T-helper 1 cell treated with Interleukin-12 subunit alpha and Interleukin-12 subunit beta and Interleukin-4 antibody, amounts not matched to agents 30 μg/mL and 1 μg/mL, for 36 hours (primary cell): ENCODE data around the gene STAC2.
A peak's percentile ranks its signal among the peaks of the same experiment; 100 is the strongest.
"Not testable (repeated sequence)": the region's sequence is repeated elsewhere in the genome, so short reads cannot be mapped to it uniquely, and the experiment has no call there.

ENCODE experiments used
- H3K27ac Mint-ChIP-seq: one replicate; pipeline ENCODE4 v1.8.0; 2021; ENCODE audit warnings: mild to moderate bottlenecking, mixed read lengths
- H3K27me3 Mint-ChIP-seq: one replicate; pipeline ENCODE4 v1.8.0; 2021; ENCODE audit warnings: low read depth, mixed read lengths
- H3K36me3 Mint-ChIP-seq: one replicate; pipeline ENCODE4 v1.8.0; 2021; ENCODE audit warnings: low read depth, mixed read lengths
- H3K4me1 Mint-ChIP-seq: one replicate; pipeline ENCODE4 v1.8.0; 2021; ENCODE audit warnings: low read depth, mixed read lengths
- H3K4me3 Mint-ChIP-seq: one replicate; pipeline ENCODE4 v1.8.0; 2021; ENCODE audit warnings: mild to moderate bottlenecking, moderate library complexity, mixed read lengths
- H3K9me3 Mint-ChIP-seq: one replicate; pipeline ENCODE4 v1.8.0; 2021; ENCODE audit warnings: mixed read lengths

The STAC2 gene, protein sequence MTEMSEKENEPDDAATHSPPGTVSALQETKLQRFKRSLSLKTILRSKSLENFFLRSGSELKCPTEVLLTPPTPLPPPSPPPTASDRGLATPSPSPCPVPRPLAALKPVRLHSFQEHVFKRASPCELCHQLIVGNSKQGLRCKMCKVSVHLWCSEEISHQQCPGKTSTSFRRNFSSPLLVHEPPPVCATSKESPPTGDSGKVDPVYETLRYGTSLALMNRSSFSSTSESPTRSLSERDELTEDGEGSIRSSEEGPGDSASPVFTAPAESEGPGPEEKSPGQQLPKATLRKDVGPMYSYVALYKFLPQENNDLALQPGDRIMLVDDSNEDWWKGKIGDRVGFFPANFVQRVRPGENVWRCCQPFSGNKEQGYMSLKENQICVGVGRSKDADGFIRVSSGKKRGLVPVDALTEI

DNA sequence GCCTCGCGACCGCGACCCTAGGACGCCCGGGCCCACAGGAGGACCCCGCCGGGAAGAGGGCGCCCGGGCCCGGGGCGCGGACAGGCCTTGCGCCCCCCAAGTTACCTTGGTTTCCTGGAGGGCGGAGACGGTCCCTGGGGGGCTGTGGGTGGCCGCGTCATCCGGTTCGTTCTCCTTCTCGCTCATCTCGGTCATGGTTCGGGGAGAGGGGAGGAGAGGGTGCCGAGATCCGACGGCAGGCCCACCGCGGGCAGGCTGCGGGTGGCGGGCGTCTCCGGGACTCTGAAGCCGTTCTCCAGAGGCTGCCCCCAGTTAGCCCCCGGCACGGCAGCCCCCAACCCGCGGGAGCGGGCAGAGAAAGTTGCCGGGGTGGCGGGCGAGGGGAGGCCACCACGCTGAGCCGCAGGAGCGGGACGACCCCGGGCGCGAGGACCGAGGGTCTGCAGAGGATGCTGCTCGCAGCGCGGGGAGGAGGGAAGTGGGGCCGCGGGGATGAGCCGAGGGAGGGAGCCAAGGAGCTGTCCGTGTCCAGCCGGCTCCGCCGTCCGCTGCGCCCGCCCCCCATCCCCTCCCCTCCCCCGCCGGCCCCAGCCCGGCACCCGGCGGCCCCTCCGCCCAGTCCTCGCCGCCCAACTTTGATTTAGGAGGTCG lies at the start of gene STAC2:
Gene STAC2, minus strand, starts transcription at position 638 of the 651 bp plus-strand sequence. Its CDS starts 443 bp downstream, at position 195.
- Mint-ChIP-seq H3K27ac (no peak within 1 kb of the TSS), H3K27me3 (peaks cover 61% of the 10 kb centered on the region), H3K36me3 (no peaks in the 10 kb centered on the region), H3K9me3 (no peaks in the 10 kb centered on the region), H3K4me1 (peaks cover 4% of the 10 kb centered on the region), H3K4me3 (peak within 1 kb of the TSS; percentile 61)

DNA sequence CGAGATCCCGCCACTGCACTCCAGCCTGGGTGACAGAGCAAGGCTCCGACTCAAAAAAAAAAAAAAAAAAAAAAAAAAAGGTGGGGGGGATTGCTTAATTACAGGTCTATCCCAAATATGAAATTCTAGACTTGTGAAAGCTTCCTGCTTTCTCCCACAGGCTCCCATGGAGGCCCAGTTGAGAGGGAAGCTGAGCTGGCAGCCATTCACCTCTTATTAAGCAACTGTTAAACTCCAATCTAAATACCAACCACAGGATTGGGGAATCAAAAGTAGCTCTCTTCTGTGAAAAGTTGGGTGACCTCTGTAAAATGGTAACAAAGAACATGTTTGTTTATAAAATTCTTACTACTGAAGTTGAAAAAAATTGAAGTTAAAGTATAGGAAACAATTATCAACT lies 45.8 kb upstream of the STAC2 start:
- H3K27me3 Mint-ChIP-seq: no peaks in the 10 kb centered on the region
- no peaks in the 10 kb centered on the region for H3K9me3 Mint-ChIP-seq
- no peak overlapping the region for H3K4me3 Mint-ChIP-seq
- no peak overlapping the region for H3K27ac Mint-ChIP-seq
- no peaks in the 10 kb centered on the region for H3K4me1 Mint-ChIP-seq
- peaks cover 10% of the 10 kb centered on the region for H3K36me3 Mint-ChIP-seq

DNA sequence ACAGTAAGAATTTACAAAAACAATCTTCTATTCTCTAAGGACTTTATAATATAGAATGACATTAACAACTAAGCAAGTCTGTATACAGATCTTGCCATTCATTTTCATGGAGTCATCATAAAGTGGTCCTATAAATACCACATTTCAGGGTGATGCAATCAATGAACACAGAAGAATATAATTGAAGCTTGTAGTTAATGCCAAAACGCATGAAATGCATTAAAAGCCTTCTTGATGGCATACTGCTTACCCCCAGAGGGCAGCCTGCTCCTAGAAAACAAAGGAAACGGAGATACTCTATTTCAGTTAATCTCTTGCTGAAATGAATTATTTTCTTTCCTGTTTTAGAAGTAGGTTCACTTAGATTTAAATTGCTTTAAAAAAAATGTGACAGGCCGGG lies 45.2 kb upstream of the STAC2 start:
- H3K4me3 Mint-ChIP-seq: no peak overlapping the region
- H3K27me3 Mint-ChIP-seq: no peaks in the 10 kb centered on the region
- no peaks in the 10 kb centered on the region for H3K9me3 Mint-ChIP-seq
- H3K27ac Mint-ChIP-seq: no peak overlapping the region
- no peaks in the 10 kb centered on the region for H3K4me1 Mint-ChIP-seq
- H3K36me3 Mint-ChIP-seq: peaks cover 10% of the 10 kb centered on the region

DNA sequence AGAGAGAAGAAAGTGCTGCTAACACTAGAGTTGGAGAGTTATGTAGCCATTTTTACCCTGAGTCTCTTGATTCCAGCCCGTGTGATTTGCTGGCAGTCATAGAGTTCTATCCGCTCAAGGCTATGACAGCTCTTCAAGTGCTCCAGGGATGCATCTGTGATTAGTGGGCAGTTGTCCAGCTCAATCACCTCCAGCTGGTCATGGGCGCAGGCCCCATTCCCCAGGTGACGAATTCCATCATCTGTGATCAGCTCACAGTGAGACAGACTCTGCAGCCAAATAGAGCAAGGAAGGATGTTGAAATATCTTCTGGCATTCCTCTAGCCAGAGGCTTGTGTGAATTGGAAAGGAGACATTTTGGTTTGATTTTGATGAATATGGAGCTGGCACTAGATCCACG lies 38.4 kb upstream of the STAC2 start:
- no peaks in the 10 kb centered on the region for H3K4me1 Mint-ChIP-seq
- H3K27ac Mint-ChIP-seq: no peak overlapping the region
- H3K27me3 Mint-ChIP-seq: no peaks in the 10 kb centered on the region
- H3K4me3 Mint-ChIP-seq: no peak overlapping the region
- H3K36me3 Mint-ChIP-seq: peaks cover 27% of the 10 kb centered on the region
- no peaks in the 10 kb centered on the region for H3K9me3 Mint-ChIP-seq

DNA sequence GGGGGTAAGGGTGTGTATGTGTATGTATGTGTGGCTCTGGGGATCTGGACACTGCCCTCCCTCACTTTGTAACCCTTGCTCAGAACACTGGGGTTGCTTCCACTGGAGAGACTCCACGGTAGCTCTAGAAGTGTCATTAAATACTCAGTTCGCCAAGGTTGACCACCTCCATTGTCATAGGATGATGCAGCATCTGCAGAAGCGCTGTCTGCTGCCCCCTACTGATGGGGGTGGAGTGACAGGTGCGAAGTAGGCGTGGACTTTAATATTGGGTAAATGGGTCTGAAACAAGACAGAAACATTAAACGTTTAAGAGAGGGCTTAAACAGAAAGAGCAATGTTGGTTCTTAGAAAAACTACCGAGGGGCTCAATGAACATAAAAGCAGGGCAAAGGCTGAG lies 35.5 kb upstream of the STAC2 start:
- no peak overlapping the region for H3K4me3 Mint-ChIP-seq
- no peak overlapping the region for H3K27ac Mint-ChIP-seq
- no peaks in the 10 kb centered on the region for H3K4me1 Mint-ChIP-seq

DNA sequence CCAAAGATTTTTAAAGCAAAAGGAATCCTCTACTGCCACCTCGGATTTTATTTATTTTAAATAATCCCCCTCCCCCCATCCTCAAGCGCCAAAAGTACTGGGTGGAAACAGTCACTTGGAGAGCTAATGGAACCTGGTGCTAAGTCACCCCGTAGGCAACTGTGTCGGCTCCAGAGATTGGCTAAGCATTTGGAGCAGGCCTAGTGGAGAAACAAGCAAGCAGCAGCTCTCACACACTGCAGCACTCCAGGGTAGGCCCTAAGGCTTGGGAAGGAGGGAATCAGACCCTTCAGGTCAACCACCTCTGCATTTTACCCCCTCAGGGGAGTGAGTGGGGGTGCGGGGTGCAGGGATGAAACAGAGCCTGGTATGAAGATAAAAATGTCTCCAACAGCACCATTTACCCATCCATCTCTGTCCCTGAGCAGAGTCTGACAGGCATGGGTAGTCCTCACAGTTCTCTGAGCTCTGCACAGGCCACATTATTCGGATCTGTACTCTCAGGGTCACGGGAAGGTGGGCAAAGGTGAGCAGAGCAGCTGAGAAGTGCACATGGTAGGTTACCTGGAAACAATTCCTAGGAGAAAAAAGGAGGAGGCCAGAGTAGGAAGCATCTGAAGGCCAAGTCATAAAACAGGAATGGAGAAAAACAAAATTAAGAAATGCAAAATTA lies 27.2 kb upstream of the STAC2 start:
- no peaks in the 10 kb centered on the region for H3K9me3 Mint-ChIP-seq
- H3K4me1 Mint-ChIP-seq: no peaks in the 10 kb centered on the region
- H3K4me3 Mint-ChIP-seq: no peak overlapping the region
- no peaks in the 10 kb centered on the region for H3K27me3 Mint-ChIP-seq
- H3K27ac Mint-ChIP-seq: no peak overlapping the region
- H3K36me3 Mint-ChIP-seq: peaks cover 7% of the 10 kb centered on the region

More for the DNA sequence above, 35.5 kb upstream of the STAC2 start:
- H3K9me3 Mint-ChIP-seq: no peaks in the 10 kb centered on the region
- H3K36me3 Mint-ChIP-seq: peaks cover 31% of the 10 kb centered on the region
- no peaks in the 10 kb centered on the region for H3K27me3 Mint-ChIP-seq

DNA sequence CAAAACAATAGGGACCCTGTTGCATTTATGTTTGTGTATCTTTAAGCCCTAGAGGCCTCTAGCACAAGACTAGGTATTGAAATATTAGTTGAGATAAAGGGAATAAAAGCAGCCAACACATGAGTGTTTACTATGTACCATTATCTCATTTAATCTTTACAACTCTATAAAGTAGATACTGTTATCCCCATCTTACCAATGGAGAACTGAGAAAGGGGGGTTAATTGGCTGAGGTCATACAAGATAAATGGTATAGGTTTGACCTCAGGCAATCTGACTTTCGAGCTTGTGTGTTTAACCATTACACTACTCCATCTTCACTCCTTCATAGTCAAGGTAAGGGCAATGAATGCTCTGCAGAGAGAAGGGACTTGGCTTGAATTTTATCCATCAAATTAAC lies 26.3 kb upstream of the STAC2 start:
- Mint-ChIP-seq H3K27ac (no peak overlapping the region), H3K27me3 (no peaks in the 10 kb centered on the region)

DNA sequence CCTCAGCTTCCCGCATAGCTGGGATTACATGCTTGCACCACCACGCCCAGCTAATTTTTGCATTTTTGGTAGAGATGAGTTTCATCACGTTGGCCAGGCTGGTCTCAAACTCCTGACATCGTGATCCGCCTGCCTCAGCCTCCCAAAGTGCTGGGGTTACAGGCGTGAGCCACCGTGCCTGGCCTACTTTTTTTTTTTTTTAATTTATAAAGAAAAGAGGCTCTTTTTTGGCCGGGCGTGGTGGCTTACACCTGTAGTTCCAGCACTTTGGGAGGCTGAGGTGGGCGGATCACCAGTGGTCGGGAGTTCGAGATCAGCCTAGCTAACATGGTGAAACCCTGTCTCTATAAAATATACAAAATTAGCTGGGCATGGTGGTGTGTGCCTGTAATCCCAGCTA lies 24.3 kb upstream of the STAC2 start:
- H3K9me3 Mint-ChIP-seq, H3K36me3 Mint-ChIP-seq, H3K27me3 Mint-ChIP-seq, H3K4me1 Mint-ChIP-seq, H3K27ac Mint-ChIP-seq, H3K4me3 Mint-ChIP-seq: not testable (repeated sequence)

More for the DNA sequence above, 26.3 kb upstream of the STAC2 start:
- Mint-ChIP-seq H3K4me3 (no peak overlapping the region), H3K9me3 (no peaks in the 10 kb centered on the region), H3K4me1 (no peaks in the 10 kb centered on the region), H3K36me3 (peaks cover 1% of the 10 kb centered on the region)

DNA sequence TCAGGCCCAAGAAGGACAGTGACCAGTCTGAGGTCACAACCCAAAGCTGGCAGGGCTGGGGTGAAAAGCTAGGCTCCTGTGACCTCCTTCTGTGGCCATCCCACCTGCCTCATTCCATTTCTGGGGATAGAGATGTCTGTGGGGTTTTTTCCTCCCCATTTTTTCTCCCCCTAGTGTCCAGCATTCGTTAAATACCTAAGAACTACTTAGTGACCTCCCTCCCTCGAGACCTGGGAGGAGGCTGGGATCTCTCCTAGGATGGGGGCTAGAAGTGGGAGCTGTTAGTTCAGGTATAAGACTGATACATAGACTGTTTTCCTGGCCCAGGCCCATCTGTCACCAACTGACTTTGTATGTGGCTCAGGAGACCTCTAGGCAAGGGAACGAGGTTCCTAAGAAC lies 20.5 kb upstream of the STAC2 start:
- peaks cover 4% of the 10 kb centered on the region for H3K4me1 Mint-ChIP-seq
- H3K27ac Mint-ChIP-seq: no peak overlapping the region
- H3K4me3 Mint-ChIP-seq: no peak overlapping the region
- H3K36me3 Mint-ChIP-seq: no peaks in the 10 kb centered on the region
- no peaks in the 10 kb centered on the region for H3K9me3 Mint-ChIP-seq
- no peaks in the 10 kb centered on the region for H3K27me3 Mint-ChIP-seq

DNA sequence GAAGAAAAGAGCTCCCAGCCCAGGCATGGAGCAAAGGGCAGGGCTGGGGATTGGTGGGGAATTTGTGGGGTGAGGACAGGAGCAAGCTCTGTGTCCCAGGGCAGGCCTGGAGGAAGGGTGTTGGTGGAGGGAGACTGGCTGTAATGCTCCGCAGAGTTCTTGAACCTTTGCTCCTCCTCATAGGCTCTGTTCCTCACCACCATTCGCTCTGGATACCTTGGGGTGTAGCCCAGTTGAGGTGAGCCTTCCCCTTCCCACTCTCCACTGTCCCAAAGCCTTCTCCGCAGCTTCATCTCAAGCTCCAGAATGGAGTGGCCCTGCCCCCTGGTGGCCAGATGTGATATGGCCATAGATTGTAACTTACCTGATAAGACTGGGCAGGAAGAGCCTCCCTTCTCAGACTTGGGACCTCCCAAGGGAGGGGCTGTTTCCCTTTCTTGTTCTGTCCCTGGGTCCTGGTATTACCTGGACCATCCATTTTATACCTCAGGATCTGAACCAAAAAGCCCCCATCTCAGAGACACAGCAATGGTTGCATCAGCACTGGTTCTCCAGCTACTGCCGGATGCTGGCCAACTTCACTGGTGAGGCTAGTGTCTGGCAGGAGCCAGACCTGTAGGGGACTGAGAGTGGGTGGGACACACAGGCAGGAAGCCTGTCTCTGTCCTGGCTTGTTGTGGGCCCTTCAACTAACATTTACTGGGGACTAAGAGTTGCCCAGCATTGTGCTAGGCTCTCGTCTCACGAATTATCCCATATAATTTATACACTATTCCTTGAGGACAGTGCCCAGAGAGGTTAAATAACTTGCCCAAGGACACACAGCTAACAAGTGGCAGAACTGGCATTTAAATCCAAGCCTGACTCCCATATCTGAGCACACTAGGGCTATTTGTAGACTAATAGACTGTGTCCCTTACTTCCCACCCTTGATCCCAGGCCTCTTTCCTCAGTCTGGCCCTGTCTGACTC lies 19.1 kb upstream of the STAC2 start:
- Mint-ChIP-seq H3K4me3 (no peak overlapping the region), H3K36me3 (no peaks in the 10 kb centered on the region), H3K27me3 (no peaks in the 10 kb centered on the region), H3K9me3 (no peaks in the 10 kb centered on the region), H3K27ac (no peak overlapping the region), H3K4me1 (peaks cover 5% of the 10 kb centered on the region)

DNA sequence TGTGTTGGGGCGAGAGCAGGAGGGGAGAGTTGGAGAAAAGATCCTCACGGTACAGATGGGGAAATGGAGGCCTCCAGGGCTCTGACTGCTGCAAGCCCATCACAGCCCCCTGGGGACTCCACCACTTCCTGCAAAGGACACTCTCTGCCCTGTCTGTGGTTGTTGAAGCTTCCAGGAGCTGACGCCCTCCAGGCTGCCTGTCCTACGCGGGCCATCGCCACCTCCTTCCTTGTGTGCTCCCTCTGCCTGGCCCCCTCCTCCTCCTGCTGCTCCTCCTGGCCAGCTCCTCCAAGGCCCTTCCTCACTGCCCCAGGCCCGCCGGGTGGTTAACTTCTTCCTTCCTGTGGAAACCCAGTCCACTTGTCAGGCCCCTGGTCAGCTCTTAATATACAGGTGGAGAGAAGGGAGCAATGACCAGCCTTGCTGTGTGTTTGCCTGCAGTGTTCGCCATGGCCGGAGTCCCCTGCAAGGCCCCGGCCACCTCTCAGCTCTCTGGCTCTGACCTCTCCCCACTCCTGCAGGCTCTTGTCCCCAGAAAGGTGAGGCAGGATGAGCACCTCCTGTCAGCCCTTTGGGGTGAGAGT lies 18.4 kb upstream of the STAC2 start:
- Mint-ChIP-seq H3K27ac (no peak overlapping the region), H3K4me3 (no peak overlapping the region), H3K4me1 (peaks cover 5% of the 10 kb centered on the region), H3K9me3 (no peaks in the 10 kb centered on the region), H3K27me3 (peaks cover 6% of the 10 kb centered on the region), H3K36me3 (no peaks in the 10 kb centered on the region)

DNA sequence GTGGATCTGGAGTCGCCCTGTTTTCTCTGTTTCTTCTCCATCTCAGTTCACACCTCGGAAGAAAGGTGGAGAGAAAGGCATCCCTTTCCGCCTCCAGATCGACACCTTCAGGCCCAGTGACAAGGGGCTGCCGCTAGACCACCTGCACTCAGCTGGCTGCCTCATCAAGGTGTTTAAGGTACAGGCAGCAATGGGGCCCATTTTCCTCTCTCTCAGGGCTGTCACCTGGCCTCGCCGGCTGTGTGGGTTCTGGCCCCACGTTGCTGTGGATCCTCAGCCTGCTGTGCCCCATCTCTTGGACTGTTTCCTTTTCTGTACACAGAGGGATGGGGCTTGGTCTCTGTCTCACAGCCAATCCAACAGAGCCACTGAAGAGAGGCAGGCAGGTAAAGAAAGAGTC lies 17.4 kb upstream of the STAC2 start:
- no peak overlapping the region for H3K4me3 Mint-ChIP-seq
- no peaks in the 10 kb centered on the region for H3K36me3 Mint-ChIP-seq
- H3K27ac Mint-ChIP-seq: no peak overlapping the region
- H3K4me1 Mint-ChIP-seq: peaks cover 7% of the 10 kb centered on the region
- peaks cover 6% of the 10 kb centered on the region for H3K27me3 Mint-ChIP-seq
- no peaks in the 10 kb centered on the region for H3K9me3 Mint-ChIP-seq

DNA sequence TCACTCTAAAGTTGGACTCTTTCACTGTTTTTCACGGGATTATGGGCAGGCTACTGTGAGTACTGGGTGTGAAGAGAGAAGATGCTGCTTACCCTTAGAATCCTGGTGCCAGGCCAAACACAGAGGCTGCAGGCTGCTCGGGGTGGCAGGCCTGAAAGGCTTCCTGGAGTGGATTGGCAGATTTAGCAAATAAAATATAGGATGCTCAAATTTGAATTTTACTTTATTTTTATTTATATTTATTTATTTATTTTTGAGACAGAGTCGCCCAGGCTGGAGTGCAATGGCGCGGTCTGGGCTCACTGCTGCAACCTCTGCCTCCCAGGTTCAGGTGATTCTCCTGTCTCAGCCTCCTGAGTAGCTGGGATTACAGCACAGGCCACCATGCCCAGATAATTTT lies 14.9 kb upstream of the STAC2 start:
- H3K4me3 Mint-ChIP-seq: no peak overlapping the region

More for the DNA sequence above, 14.9 kb upstream of the STAC2 start:
- peaks cover 6% of the 10 kb centered on the region for H3K27me3 Mint-ChIP-seq
- H3K36me3 Mint-ChIP-seq: no peaks in the 10 kb centered on the region
- H3K9me3 Mint-ChIP-seq: no peaks in the 10 kb centered on the region
- H3K27ac Mint-ChIP-seq: no peak overlapping the region
- peaks cover 7% of the 10 kb centered on the region for H3K4me1 Mint-ChIP-seq
